ENCODE measurements around the gene RUNX2. TPM values are rescaled to one million over a fixed set of nuclear protein-coding genes. Genes with fewer than 3 reads are reported as not detected.

Gene RUNX2
- total RNA-seq, 1 donor from 2014 or later, result 1.8 TPM

- CTCF ChIA-PET, result no interaction called here
- no peak for DNase-seq
- no peak overlapping the region for H3K27ac Mint-ChIP-seq
- H3K4me3 Mint-ChIP-seq, result no peak overlapping the region
- H3K36me3 Mint-ChIP-seq (ENCODE audit: low read depth), result no peaks in the 10 kb centered on the region
- no peaks in the 10 kb centered on the region for H3K9me3 Mint-ChIP-seq
- no peak for TF ChIP-seq CTCF (IDR thresholded peaks at IDR 0.05)
- peaks cover 11% of the 10 kb centered on the region for H3K4me1 Mint-ChIP-seq
- no peaks in the 10 kb centered on the region for H3K27me3 Mint-ChIP-seq
- ATAC-seq (ENCODE audit: low read depth), result no peak
- POLR2A ChIA-PET, result no interaction called here
- intact Hi-C loops (cut with micrococcal nuclease), result no loop called here
Measured at GRCh38 chr6:45439861-45440388, 111.8 kb downstream of the RUNX2 start.

GRCh38 chr6:45441851-45442453 is 113.8 kb downstream of the RUNX2 start:
- intact Hi-C loops (cut with micrococcal nuclease), result no loop called here
- H3K4me3 Mint-ChIP-seq, result no peak overlapping the region
- H3K4me1 Mint-ChIP-seq, result peaks cover 4% of the 10 kb centered on the region
- ChIA-PET POLR2A (no interaction called here), CTCF (interaction anchor here (0.8 kb wide), 1 partner anchor 774 kb away, joined by 3 read pairs; no protein-coding TSS in a partner anchor)
- H3K27ac Mint-ChIP-seq, result no peak overlapping the region
- H3K9me3 Mint-ChIP-seq, result no peaks in the 10 kb centered on the region
- no peak for DNase-seq
- no peaks in the 10 kb centered on the region for H3K27me3 Mint-ChIP-seq
- TF ChIP-seq CTCF (IDR thresholded peaks at IDR 0.05), result no peak
- ATAC-seq (ENCODE audit: low read depth), result no peak
- no peaks in the 10 kb centered on the region for H3K36me3 Mint-ChIP-seq (ENCODE audit: low read depth)

DNA sequence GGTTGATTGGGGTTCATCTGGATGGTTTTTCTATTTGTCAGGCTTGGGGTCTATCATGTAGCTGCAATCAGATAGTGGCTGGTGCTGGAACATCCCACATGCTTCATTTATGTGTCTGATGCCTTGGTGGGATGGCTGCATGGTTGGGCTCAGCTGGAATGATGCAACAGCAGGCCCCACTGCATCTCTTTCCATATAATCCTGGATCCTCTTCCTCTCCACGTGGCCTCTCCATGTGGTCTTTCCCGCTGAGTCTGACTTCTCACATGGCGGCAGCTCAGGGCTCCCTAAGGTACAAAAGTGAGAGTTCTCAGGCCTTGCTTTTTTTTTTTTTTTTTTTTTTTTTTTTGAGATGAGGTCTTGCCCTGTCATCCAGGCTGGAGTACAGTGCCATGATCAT is 114.6 kb downstream of the RUNX2 start:
- POLR2A ChIA-PET, result interaction anchor here (0.6 kb wide), 1 partner anchor 399 kb away, joined by 5 read pairs; no protein-coding TSS in a partner anchor
- DNase-seq (no peak), ATAC-seq (ENCODE audit: low read depth) (no peak)
- no peaks in the 10 kb centered on the region for H3K4me1 Mint-ChIP-seq
- H3K27me3 Mint-ChIP-seq, result peaks cover 3% of the 10 kb centered on the region
- H3K27ac Mint-ChIP-seq, result no peak overlapping the region
- no peaks in the 10 kb centered on the region for H3K9me3 Mint-ChIP-seq
- H3K4me3 Mint-ChIP-seq, result no peak overlapping the region
- H3K36me3 Mint-ChIP-seq (ENCODE audit: low read depth), result no peaks in the 10 kb centered on the region
- intact Hi-C loops (cut with micrococcal nuclease), result no loop called here
- CTCF ChIA-PET, result interaction anchor here (0.8 kb wide), 1 partner anchor 775 kb away, joined by 3 read pairs; no protein-coding TSS in a partner anchor
- TF ChIP-seq CTCF (IDR thresholded peaks at IDR 0.05), result no peak

DNA sequence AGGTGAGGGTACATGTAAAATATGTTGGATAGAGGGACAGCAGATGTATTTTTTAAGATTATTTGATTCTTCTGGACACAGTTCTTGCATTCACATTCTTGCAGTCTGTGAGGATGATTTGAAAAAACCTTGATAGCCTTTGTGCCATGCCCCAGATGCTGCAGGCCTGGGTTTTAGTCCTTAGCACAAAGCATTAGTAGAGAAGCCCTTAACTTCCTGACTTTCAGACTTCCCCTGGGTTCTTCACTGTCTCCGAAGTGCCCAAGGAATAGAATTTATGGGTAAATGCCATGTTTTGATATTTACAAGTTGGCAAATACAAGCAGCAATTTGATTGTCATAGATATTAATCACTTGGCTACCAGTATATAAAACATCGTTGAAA is 117.2 kb downstream of the RUNX2 start:
- intact Hi-C loops (cut with micrococcal nuclease), result no loop called here
- Mint-ChIP-seq H3K27me3 (peaks cover 4% of the 10 kb centered on the region), H3K27ac (no peak overlapping the region), H3K4me1 (no peaks in the 10 kb centered on the region), H3K36me3 (ENCODE audit: low read depth) (no peaks in the 10 kb centered on the region), H3K9me3 (no peaks in the 10 kb centered on the region), H3K4me3 (no peak overlapping the region)
- ATAC-seq (ENCODE audit: low read depth) (no peak), DNase-seq (no peak)
- no peak for TF ChIP-seq CTCF (IDR thresholded peaks at IDR 0.05)
- CTCF ChIA-PET, result no interaction called here
- POLR2A ChIA-PET, result no interaction called here

DNA sequence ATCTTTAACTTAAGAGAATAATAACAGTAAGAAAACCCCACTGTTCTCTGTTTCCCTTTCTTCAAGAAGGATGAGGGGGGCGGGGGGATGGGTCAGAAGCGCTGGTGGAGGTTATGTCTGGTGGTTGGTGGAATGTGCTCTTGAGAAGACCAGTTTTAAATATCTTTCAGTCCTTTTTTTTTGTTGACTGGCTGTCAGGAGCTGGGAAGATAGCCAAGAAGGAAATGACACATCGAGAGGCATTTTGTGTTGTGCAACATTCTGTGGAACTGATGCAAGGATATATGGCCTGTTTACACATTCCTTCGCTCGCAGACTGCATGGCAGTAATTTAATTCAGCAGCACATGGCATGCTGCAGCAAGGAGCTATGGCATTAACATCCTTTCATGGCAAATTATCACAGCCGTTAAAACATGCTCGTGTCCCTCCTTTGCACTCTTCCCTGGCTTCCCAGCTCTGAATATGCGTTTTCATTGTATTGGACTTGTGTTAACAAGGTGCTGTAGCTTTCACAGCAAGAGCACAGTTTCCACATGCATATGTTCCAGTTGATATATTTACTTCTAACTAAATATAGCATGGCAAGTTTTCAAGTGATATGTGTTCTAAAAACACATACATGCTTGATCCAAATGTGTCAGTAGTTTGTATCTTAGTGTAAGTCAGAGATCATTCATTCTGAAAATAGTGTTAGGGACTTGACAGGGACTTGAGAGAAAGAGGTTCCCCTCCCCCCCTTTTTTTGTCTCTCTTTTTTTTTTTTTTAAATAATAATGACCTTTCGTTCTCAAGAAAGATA is 117.8 kb downstream of the RUNX2 start:
- no peaks in the 10 kb centered on the region for H3K9me3 Mint-ChIP-seq
- intact Hi-C loops (cut with micrococcal nuclease), result no loop called here
- no peaks in the 10 kb centered on the region for H3K4me1 Mint-ChIP-seq
- H3K4me3 Mint-ChIP-seq, result no peak overlapping the region
- no peak overlapping the region for H3K27ac Mint-ChIP-seq
- no peaks in the 10 kb centered on the region for H3K36me3 Mint-ChIP-seq (ENCODE audit: low read depth)
- peaks cover 4% of the 10 kb centered on the region for H3K27me3 Mint-ChIP-seq
- DNase-seq (no peak), ATAC-seq (ENCODE audit: low read depth) (no peak)
- CTCF ChIA-PET, result no interaction called here
- no peak for TF ChIP-seq CTCF (IDR thresholded peaks at IDR 0.05)
- POLR2A ChIA-PET, result no interaction called here
